Vagina (tissue), 2 donors: Measurements from ENCODE around the gene AK6.

Source experiments
- POLR2A ChIP-seq, 2 donors: fragments of 450-650 bp; IDR thresholded peaks; one replicate each; pipeline ENCODE4 v1.6.1; 2017; ENCODE audit warnings: antibody characterized with exemption in 2 of 2, mild to moderate bottlenecking in 2 of 2, moderate library complexity in 2 of 2
- TF ChIP-seq, protein P1 (sequence below), 3 experiments: fragments of 450-650 bp in 2 of 3; fragments of 200-600 bp in 1 of 3; sonication (generic) in 1 of 3; IDR thresholded peaks; one replicate each; pipeline ENCODE4 v1.5.1; 2017 to 2019; ENCODE audit warnings: antibody characterized with exemption in 3 of 3, mild to moderate bottlenecking in 2 of 3, moderate library complexity in 2 of 3

DNA sequence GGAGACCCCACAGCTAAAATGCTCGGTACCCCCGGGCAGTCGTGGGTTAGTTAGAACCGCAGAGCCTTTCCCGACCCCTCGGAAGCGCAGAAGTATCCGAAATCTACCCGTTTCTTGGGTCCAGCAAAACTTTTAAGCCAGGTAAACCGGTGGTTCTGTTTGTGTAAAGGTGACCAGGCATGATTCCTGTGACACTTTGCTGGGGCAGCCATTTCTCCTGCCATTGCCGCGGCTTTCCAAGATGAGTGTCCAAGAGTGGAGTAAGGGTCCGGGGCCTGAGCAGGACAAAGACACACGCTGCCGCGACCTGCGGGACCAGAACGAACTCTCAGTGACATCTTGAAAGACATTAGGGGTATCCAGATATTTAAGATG is 46.3 kb upstream of the AK6 start:
- TF ChIP-seq, protein P1, sequence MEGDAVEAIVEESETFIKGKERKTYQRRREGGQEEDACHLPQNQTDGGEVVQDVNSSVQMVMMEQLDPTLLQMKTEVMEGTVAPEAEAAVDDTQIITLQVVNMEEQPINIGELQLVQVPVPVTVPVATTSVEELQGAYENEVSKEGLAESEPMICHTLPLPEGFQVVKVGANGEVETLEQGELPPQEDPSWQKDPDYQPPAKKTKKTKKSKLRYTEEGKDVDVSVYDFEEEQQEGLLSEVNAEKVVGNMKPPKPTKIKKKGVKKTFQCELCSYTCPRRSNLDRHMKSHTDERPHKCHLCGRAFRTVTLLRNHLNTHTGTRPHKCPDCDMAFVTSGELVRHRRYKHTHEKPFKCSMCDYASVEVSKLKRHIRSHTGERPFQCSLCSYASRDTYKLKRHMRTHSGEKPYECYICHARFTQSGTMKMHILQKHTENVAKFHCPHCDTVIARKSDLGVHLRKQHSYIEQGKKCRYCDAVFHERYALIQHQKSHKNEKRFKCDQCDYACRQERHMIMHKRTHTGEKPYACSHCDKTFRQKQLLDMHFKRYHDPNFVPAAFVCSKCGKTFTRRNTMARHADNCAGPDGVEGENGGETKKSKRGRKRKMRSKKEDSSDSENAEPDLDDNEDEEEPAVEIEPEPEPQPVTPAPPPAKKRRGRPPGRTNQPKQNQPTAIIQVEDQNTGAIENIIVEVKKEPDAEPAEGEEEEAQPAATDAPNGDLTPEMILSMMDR (IDR thresholded peaks at IDR 0.05) = no peak
- no peak for TF ChIP-seq POLR2A (IDR thresholded peaks at IDR 0.05)
